Neural cell (in vitro differentiated cells): ENCODE results near the gene HORMAD2. TPM values are rescaled to one million over a fixed set of nuclear protein-coding genes. Genes with fewer than 3 reads are reported as not detected.

Source experiments
- H2AFZ ChIP-seq: fragments of 200-600, 300-800 bp; sonication (generic), shearing (Covaris generic); 2 replicates; pipeline ENCODE4 v1.6.0; 2014; ENCODE audit warnings: low read depth, mild to moderate bottlenecking, antibody characterized with exemption, low read length, moderate library complexity
- H3F3A ChIP-seq: fragments of 200-600 bp; shearing (Covaris generic); 2 replicates; pipeline ENCODE4 v1.6.1; 2016; ENCODE audit warnings: mild to moderate bottlenecking, moderate library complexity, mixed read lengths, antibody characterized with exemption, low read length; ENCODE audit not compliant: insufficient read depth, poor library complexity, severe bottlenecking
- H3K27ac ChIP-seq: fragments of 200-600, 300-800 bp; sonication (generic), shearing (Covaris generic); 2 replicates; pipeline ENCODE4 v1.5.1; 2014; ENCODE audit warnings: mild to moderate bottlenecking, low read length, moderate library complexity
- H3K27me3 ChIP-seq: fragments of 300-800, 200-600 bp; sonication (generic), shearing (Covaris generic); 2 replicates; pipeline ENCODE4 v1.6.0; 2014; ENCODE audit warnings: mild to moderate bottlenecking, low read depth, low read length, moderate library complexity; ENCODE audit not compliant: insufficient read depth
- H3K36me3 ChIP-seq: fragments of 300-800, 200-600 bp; sonication (generic), shearing (Covaris generic); 2 replicates; pipeline ENCODE4 v1.5.1; 2014; ENCODE audit warnings: mild to moderate bottlenecking, antibody characterized with exemption, low read length, moderate library complexity; ENCODE audit not compliant: insufficient read depth
- H3K4me2 ChIP-seq: fragments of 300-800, 200-600 bp; sonication (generic), shearing (Covaris generic); 2 replicates; pipeline ENCODE4 v1.6.0; 2014; ENCODE audit warnings: mild to moderate bottlenecking, low read length
- H3K4me3 ChIP-seq: fragments of 300-800, 200-600 bp; sonication (generic), shearing (Covaris generic); 2 replicates; pipeline ENCODE4 v1.5.1; 2014; ENCODE audit warnings: mild to moderate bottlenecking, low read length, moderate library complexity
- H3K79me2 ChIP-seq: fragments of 200-600 bp; shearing (Covaris generic); replicated peaks from 2 replicates; pipeline ENCODE4 v1.6.0; 2014; ENCODE audit warnings: mild to moderate bottlenecking, low read length, moderate library complexity; ENCODE audit not compliant: insufficient read depth
- H3K9ac ChIP-seq: fragments of 300-800, 200-600 bp; sonication (generic), shearing (Covaris generic); 2 replicates; pipeline ENCODE4 v1.6.1; 2016; ENCODE audit warnings: mild to moderate bottlenecking, low read length, mixed read lengths
- H3K9me2 ChIP-seq: fragments of 200-600 bp; shearing (Covaris generic); 2 replicates; pipeline ENCODE4 v1.6.1; 2016; ENCODE audit warnings: mild to moderate bottlenecking, low read length, mixed read lengths; ENCODE audit not compliant: insufficient read depth
- H3K9me3 ChIP-seq: fragments of 200-600, 300-800 bp; sonication (generic), shearing (Covaris generic); 2 replicates; pipeline ENCODE4 v1.6.1; 2016; ENCODE audit warnings: mild to moderate bottlenecking, mixed run types, low read length, moderate library complexity, mixed read lengths
- H4K20me1 ChIP-seq: fragments of 200-600 bp; shearing (Covaris generic); 2 replicates; pipeline ENCODE4 v1.6.1; 2016; ENCODE audit warnings: mild to moderate bottlenecking, mixed run types; ENCODE audit not compliant: insufficient read depth
- EP300 ChIP-seq: fragments of 450-650 bp; conservative IDR thresholded peaks from 2 replicates; pipeline ENCODE4 v1.6.1; 2014; ENCODE audit warnings: antibody characterized with exemption, mild to moderate bottlenecking, moderate library complexity; ENCODE audit not compliant: poor library complexity, severe bottlenecking
- EZH2 ChIP-seq: fragments of 200-600, 300-800 bp; shearing (Covaris generic), sonication (generic); IDR thresholded peaks from 2 replicates; pipeline ENCODE4 v1.6.1; 2014; ENCODE audit warnings: antibody characterized with exemption, low read length, borderline replicate concordance, mild to moderate bottlenecking; ENCODE audit not compliant: insufficient read depth, poor library complexity, severe bottlenecking
- MXI1 ChIP-seq: fragments of 450-650 bp; conservative IDR thresholded peaks from 2 replicates; pipeline ENCODE4 v1.6.1; 2014; ENCODE audit warnings: antibody characterized with exemption, mild to moderate bottlenecking; ENCODE audit not compliant: poor library complexity, severe bottlenecking
- POLR2AphosphoS5 ChIP-seq: IDR thresholded peaks from 2 replicates; pipeline ENCODE4 v1.6.1; 2012
- RAD21 ChIP-seq: fragments of 450-650 bp; conservative IDR thresholded peaks from 2 replicates; pipeline ENCODE4 v1.6.1; 2014; ENCODE audit warnings: antibody characterized with exemption, mild to moderate bottlenecking, moderate library complexity
- SMC3 ChIP-seq: fragments of 450-650 bp; conservative IDR thresholded peaks from 2 replicates; pipeline ENCODE4 v1.6.1; 2014; ENCODE audit warnings: antibody characterized with exemption, mild to moderate bottlenecking, moderate library complexity; ENCODE audit not compliant: poor library complexity
- TAF1 ChIP-seq: IDR thresholded peaks from 2 replicates; pipeline ENCODE4 v1.6.1; 2012; ENCODE audit warnings: low read depth
- polyA plus RNA-seq: library from polyadenylated mRNA; depleted of rRNA; stranded (reverse); fragments of >200 nt; gene quantifications from 2 replicates; pipeline ENCODE4 v1.2.3, GENCODE V29; 2014
- TF ChIP-seq, protein P1 (sequence below): IDR thresholded peaks from 2 replicates; pipeline ENCODE4 v1.6.1; 2012; ENCODE audit warnings: borderline replicate concordance
- TF ChIP-seq, protein P2 (sequence below): fragments of 450-650 bp; IDR thresholded peaks from 2 replicates; pipeline ENCODE4 v1.5.1; 2014; ENCODE audit warnings: antibody characterized with exemption, mild to moderate bottlenecking, moderate library complexity; ENCODE audit not compliant: poor library complexity, severe bottlenecking

Gene HORMAD2
- polyA plus RNA-seq, 1 donor from 2014 or later, result 1.2 TPM

DNA sequence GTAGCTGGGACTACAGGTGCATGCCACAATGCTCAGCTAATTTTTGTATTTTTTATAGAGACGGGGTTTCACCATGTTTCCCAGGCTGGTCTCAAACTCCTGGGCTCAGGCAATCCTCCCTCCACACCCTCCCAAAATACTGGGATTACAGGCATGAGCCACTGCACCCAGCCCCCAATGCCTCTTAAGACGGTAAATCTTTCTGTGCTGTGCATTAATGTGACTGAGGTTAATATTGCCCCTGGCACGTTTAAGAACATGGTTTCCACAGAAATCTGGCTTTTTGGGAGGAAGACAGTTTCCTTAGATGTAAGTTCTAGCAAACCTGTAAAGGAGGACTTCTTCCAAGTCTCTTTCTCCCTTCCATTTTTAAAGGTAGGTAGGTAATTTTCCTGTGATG, 6.1 kb upstream of the HORMAD2 start:
- H3K9ac ChIP-seq, result no peak overlapping the region
- TF ChIP-seq MXI1 (no peak), RAD21 (no peak), SMC3 (no peak), EZH2 (no peak), TAF1 (no peak), EP300 (no peak), POLR2AphosphoS5 (no peak)
- TF ChIP-seq, protein P1, sequence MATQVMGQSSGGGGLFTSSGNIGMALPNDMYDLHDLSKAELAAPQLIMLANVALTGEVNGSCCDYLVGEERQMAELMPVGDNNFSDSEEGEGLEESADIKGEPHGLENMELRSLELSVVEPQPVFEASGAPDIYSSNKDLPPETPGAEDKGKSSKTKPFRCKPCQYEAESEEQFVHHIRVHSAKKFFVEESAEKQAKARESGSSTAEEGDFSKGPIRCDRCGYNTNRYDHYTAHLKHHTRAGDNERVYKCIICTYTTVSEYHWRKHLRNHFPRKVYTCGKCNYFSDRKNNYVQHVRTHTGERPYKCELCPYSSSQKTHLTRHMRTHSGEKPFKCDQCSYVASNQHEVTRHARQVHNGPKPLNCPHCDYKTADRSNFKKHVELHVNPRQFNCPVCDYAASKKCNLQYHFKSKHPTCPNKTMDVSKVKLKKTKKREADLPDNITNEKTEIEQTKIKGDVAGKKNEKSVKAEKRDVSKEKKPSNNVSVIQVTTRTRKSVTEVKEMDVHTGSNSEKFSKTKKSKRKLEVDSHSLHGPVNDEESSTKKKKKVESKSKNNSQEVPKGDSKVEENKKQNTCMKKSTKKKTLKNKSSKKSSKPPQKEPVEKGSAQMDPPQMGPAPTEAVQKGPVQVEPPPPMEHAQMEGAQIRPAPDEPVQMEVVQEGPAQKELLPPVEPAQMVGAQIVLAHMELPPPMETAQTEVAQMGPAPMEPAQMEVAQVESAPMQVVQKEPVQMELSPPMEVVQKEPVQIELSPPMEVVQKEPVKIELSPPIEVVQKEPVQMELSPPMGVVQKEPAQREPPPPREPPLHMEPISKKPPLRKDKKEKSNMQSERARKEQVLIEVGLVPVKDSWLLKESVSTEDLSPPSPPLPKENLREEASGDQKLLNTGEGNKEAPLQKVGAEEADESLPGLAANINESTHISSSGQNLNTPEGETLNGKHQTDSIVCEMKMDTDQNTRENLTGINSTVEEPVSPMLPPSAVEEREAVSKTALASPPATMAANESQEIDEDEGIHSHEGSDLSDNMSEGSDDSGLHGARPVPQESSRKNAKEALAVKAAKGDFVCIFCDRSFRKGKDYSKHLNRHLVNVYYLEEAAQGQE, result no peak
- TF ChIP-seq, protein P2, sequence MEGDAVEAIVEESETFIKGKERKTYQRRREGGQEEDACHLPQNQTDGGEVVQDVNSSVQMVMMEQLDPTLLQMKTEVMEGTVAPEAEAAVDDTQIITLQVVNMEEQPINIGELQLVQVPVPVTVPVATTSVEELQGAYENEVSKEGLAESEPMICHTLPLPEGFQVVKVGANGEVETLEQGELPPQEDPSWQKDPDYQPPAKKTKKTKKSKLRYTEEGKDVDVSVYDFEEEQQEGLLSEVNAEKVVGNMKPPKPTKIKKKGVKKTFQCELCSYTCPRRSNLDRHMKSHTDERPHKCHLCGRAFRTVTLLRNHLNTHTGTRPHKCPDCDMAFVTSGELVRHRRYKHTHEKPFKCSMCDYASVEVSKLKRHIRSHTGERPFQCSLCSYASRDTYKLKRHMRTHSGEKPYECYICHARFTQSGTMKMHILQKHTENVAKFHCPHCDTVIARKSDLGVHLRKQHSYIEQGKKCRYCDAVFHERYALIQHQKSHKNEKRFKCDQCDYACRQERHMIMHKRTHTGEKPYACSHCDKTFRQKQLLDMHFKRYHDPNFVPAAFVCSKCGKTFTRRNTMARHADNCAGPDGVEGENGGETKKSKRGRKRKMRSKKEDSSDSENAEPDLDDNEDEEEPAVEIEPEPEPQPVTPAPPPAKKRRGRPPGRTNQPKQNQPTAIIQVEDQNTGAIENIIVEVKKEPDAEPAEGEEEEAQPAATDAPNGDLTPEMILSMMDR, result no peak
- no peaks in the 10 kb centered on the region for H4K20me1 ChIP-seq
- H3K27ac ChIP-seq, result no peak overlapping the region
- no peak overlapping the region for H3K4me2 ChIP-seq
- no peaks in the 10 kb centered on the region for H3K27me3 ChIP-seq
- H3K9me3 ChIP-seq, result no peaks in the 10 kb centered on the region
- no peak overlapping the region for H3K4me3 ChIP-seq
- H3F3A ChIP-seq, result no peaks in the 10 kb centered on the region
- H3K79me2 ChIP-seq, result no peaks in the 10 kb centered on the region
- no peak overlapping the region for H2AFZ ChIP-seq
- no peaks in the 10 kb centered on the region for H3K9me2 ChIP-seq
- H3K36me3 ChIP-seq, result no peaks in the 10 kb centered on the region

DNA sequence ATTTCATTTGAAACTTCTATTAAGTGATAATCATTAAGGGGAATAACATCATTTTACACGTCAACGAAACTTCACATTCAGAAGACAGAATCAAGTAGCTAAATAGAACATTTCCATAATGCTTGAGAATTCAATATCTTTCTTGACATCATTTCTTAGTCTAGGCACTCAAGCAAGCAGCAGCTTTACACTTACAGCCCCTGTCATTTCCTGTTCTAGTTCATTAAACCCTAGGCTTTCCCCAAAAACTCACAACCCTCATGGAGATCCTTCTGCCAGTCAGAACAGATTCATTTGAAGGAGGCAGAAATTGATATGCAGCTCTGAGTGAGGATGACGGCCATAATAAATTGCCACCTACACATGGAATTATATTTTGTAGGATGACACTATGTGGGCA, 5.3 kb upstream of the HORMAD2 start:
- H3K4me3 ChIP-seq, result no peak overlapping the region
- no peak overlapping the region for H3K9ac ChIP-seq
- H4K20me1 ChIP-seq, result no peaks in the 10 kb centered on the region
- no peaks in the 10 kb centered on the region for H3K9me3 ChIP-seq
- H3K27ac ChIP-seq, result no peak overlapping the region
- H3K4me2 ChIP-seq, result no peak overlapping the region
- no peaks in the 10 kb centered on the region for H3K9me2 ChIP-seq
- H3K27me3 ChIP-seq, result no peaks in the 10 kb centered on the region
- no peak for TF ChIP-seq EP300
- TF ChIP-seq EZH2, result no peak
- TF ChIP-seq POLR2AphosphoS5, result no peak
- TF ChIP-seq RAD21, result no peak
- TF ChIP-seq, protein P2, result no peak
- TF ChIP-seq SMC3, result no peak
- TF ChIP-seq TAF1, result no peak
- TF ChIP-seq MXI1, result no peak
- TF ChIP-seq, protein P1, result no peak
- H2AFZ ChIP-seq, result no peak overlapping the region
- no peaks in the 10 kb centered on the region for H3K79me2 ChIP-seq
- H3K36me3 ChIP-seq, result no peaks in the 10 kb centered on the region
- no peaks in the 10 kb centered on the region for H3F3A ChIP-seq
